ENCODE results near the gene ZP3. TPM values are rescaled to one million over a fixed set of nuclear protein-coding genes. Genes with fewer than 3 reads are reported as not detected.
"Not testable (repeated sequence)": the region's sequence is repeated elsewhere in the genome, so short reads cannot be mapped to it uniquely, and the experiment has no call there.

ZP3 gene
- total RNA-seq, 8 experiments from 2014 or later: 0.22 to 8.8 (median 1.7) TPM; not detected in 1

DNA sequence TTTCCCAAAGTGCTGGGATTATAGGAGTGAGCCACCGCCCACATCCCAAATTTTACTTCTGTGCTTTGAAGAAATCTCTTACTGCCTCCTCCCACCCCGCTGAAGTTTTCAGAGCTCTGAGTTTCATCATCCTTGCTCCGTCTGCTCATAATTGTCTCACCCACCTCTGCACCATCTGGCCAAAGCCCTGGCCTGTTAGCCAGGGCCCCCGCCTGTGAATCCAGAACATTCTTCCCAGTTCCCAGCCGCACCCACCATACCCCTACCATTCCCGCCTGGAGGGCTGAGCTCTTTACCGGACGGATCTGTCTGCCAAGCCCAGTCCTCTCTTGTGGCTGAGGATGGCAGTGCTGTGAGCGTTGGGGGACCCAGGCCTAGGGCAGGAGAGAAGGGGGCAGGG is 29.8 kb upstream of the ZP3 start:
- in situ Hi-C loops (cut with MboI; ENCODE audit: low pct_unique_long_range_greater_than_20kb in 2 of 9, low sequenced_read_pairs in 9 of 9, unreplicated experiment in 9 of 9): no loop called here
- ATAC-seq (replicated peaks in 6 of 8): no peak
- WGBS, 10 experiments: 73 to 100% (median 97%) methylated on average over 1 to 7 of the region's 9 CpGs; no CpG with 5 or more reads in 2 of the 10 experiments

DNA sequence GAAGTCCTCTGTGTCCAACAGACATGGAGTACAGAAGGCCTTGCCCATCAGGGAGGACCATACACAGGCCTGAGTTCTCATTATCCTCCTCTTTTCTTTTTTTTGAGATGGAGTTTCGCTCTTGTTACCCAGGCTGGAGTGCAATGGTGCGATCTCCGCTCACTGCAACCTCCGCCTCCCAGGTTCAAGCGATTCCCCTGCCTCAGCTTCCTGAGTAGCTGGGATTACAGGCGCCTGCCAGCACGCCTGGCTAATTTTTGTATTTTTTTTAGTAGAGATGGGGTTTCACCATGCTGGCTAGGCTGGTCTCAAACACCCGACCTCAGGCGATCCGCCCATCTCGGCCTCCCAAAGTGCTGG is 29.2 kb upstream of the ZP3 start:
- ATAC-seq (replicated peaks in 6 of 8); H3K4me3 ChIP-seq; H3K27ac ChIP-seq; in situ Hi-C loops (cut with MboI; ENCODE audit: low pct_unique_long_range_greater_than_20kb in 2 of 9, low sequenced_read_pairs in 9 of 9, unreplicated experiment in 9 of 9): not testable (repeated sequence)
- WGBS, 10 experiments: 55 to 100% (median 87%) methylated on average over 2 to 7 of the region's 11 CpGs; no CpG with 5 or more reads in 4 of the 10 experiments
- H3K4me1 ChIP-seq (replicated peaks in 1 of 2): peaks cover 3 to 22% of the 10 kb centered on the region in 2 donors

More for the DNA sequence above, 29.8 kb upstream of the ZP3 start:
- Histone ChIP-seq H3K4me3 (no peak overlapping the region), H3K4me1 (replicated peaks in 1 of 2) (peaks cover 3 to 22% of the 10 kb centered on the region in 2 donors), H3K27ac (no peak overlapping the region)

DNA sequence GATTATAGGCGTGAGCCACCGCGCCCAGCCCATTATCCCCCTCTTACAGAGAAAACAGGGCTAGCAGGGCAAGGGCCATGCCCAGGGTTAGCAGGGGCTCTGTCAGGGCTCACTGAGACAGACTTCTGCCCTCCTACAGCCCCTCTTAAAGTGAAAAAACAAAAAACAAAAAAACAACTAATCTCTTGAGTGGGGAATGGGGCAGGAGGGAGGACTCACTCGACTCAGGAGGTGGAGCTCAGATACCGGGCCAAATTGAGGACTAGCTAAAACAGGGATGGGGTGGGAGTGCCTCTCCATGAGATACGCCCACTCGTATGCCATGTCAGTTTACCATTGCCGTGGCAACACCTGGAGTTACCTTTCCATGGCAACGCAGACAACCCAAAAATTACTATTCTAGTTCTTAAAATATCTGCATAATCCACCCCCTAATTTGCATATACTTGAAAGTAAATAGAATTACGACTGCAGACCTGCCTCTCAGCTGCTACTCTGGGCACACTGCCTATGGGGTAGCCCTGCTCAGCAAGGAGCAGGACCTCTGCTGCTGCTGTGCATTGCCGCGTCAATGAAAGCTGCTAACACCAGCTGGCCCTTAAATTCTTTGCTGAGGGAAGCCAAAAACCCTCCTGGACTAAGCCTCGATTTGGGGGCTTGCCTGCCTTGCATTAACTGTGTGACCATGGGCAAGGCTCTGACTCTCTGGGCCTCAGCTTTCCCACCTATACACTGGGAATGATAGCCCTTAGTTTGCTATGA is 28.6 kb upstream of the ZP3 start:
- Histone ChIP-seq H3K27ac (no peak overlapping the region), H3K4me3 (no peak overlapping the region), H3K4me1 (replicated peaks in 1 of 2) (peaks cover 3 to 22% of the 10 kb centered on the region in 2 donors)
- 24 to 70% (median 66%) methylated on average over 2 to 5 of the region's 13 CpGs; no CpG with 5 or more reads in 2 of the 10 experiments for WGBS, 10 experiments
- peak in 2 of 8 experiments; percentile 2 to 62 for ATAC-seq (replicated peaks in 6 of 8)
- in situ Hi-C loops (cut with MboI; ENCODE audit: low pct_unique_long_range_greater_than_20kb in 2 of 9, low sequenced_read_pairs in 9 of 9, unreplicated experiment in 9 of 9): no loop called here

DNA sequence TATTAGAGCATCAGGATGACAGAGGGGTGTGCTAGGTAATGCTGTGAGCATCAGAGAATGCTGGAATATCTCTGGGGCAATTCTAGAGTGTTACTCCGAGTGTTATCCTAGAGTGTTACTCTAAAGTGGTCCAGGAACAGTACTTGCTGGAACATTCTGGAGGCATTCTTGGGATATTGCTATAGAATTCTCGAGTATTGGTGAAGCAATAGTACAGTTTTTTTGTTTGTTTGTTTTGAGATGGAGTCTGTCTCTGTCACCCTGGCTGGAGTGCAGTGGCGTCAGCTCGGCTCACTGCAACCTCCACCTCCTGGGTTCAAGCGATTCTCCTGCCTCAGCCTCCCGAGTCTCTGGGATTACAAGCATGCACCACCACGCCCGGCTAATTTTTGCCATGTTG is 27.9 kb upstream of the ZP3 start:
- H3K4me3 ChIP-seq: no peak overlapping the region
- 17 to 100% (median 89%) methylated on average over 1 to 6 of the region's 8 CpGs; no CpG with 5 or more reads in 1 of the 10 experiments for WGBS, 10 experiments
- H3K27ac ChIP-seq: no peak overlapping the region

DNA sequence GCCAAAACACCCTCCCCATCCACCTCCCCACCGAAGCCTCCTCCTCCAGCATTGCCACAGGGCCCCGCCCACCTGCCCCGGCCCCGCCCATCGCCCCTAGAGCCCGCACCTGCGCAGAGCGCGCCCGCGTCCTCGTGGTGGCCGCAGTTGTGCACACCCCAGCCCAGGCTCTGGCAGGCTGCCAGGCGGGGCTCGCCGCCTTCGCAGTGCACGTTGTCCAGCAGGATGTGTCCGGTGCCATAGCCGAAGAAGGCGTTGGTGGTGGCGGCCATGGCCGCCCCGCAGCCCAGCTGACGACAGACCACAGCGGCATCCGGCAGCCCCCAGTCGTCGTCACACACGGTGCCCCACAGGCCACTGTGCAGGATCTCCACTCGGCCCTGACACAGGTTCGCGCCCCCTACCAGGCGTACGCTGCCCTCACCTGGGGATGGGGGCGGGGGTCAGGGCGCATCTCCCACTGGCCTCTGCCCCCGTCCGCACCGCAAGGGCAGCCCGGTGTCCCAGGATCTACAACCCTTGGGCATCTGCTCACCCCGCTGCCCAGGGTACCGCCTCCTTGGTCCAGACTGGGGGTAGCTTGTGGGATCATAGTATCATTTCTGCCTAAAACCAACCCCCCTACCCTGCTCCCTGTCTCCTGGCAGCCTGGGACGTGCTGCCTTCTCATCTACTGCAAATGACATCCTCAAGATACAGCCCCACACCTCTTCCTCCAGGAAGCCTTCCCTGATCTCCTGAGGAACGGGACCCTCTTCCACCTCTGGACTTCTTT is 27.2 kb upstream of the ZP3 start:
- H3K4me3 ChIP-seq: no peak overlapping the region
- peaks cover 3 to 20% of the 10 kb centered on the region in 2 donors for H3K4me1 ChIP-seq (replicated peaks in 1 of 2)
- 70 to 100% (median 100%) methylated on average over 1 to 3 of the region's 45 CpGs; no CpG with 5 or more reads in 4 of the 10 experiments for WGBS, 10 experiments
- in situ Hi-C loops (cut with MboI; ENCODE audit: low pct_unique_long_range_greater_than_20kb in 2 of 9, low sequenced_read_pairs in 9 of 9, unreplicated experiment in 9 of 9): no loop called here
- H3K27ac ChIP-seq: no peak overlapping the region
- peak in 4 of 8 experiments; percentile 4 to 38 (median 34) for ATAC-seq (replicated peaks in 6 of 8)

More for the DNA sequence above, 27.9 kb upstream of the ZP3 start:
- ATAC-seq (replicated peaks in 6 of 8): no peak
- H3K4me1 ChIP-seq (replicated peaks in 1 of 2): peaks cover 3 to 22% of the 10 kb centered on the region in 2 donors
- in situ Hi-C loops (cut with MboI; ENCODE audit: low pct_unique_long_range_greater_than_20kb in 2 of 9, low sequenced_read_pairs in 9 of 9, unreplicated experiment in 9 of 9): no loop called here

DNA sequence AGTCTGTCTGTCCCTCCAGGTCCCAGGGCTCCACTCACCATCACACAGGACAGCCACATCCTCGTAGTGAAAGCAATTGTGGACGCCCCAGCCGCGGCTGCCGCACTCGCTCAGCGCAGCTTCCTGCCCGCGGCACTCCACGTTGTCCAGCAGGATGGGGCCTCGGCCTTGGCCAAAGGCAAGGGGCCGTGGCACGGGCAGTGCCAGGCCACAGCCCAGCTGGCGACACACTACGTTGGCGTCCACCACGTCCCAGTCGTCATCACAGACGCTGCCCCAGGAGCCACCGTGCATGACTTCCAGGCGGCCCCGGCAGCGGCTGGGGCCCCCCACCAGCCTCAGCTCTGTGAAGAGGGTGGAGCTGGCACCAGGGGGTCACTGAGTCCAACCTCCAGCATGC is 24.5 kb upstream of the ZP3 start:
- H3K27ac ChIP-seq: no peak overlapping the region
- in situ Hi-C loops (cut with MboI; ENCODE audit: low pct_unique_long_range_greater_than_20kb in 2 of 9, low sequenced_read_pairs in 9 of 9, unreplicated experiment in 9 of 9): no loop called here
- no peak overlapping the region for H3K4me3 ChIP-seq
- 90 to 100% (median 95%) methylated on average over 2 to 8 of the region's 23 CpGs; no CpG with 5 or more reads in 6 of the 10 experiments for WGBS, 10 experiments
- H3K4me1 ChIP-seq (replicated peaks in 1 of 2): peaks cover 0 to 14% of the 10 kb centered on the region in 2 donors
- ATAC-seq (replicated peaks in 6 of 8): no peak

DNA sequence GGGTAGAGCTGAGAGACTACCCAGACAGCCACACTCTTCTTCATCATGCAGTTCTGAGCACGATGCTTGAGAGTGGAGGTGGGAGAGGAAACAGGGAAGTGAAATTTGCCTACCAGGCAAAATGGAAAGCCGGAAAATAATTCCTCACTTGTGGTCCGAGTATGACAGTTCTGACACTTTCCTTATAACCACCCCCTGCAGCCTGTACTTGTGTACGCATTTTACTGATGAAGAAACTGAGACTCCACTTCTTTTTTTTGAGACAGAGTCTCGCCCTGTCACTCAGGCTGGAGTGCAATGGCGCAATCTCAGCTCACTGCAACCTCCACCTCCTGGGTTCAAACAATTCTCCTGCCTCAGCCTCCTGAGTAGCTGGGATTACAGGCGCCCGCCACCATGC is 21.7 kb upstream of the ZP3 start:
- 40 to 100% (median 82%) methylated on average over 1 to 6 of the region's 8 CpGs; no CpG with 5 or more reads in 2 of the 10 experiments for WGBS, 10 experiments
- H3K4me1 ChIP-seq (replicated peaks in 1 of 2); ATAC-seq (replicated peaks in 6 of 8); H3K27ac ChIP-seq; H3K4me3 ChIP-seq; in situ Hi-C loops (cut with MboI; ENCODE audit: low pct_unique_long_range_greater_than_20kb in 2 of 9, low sequenced_read_pairs in 9 of 9, unreplicated experiment in 9 of 9): not testable (repeated sequence)

DNA sequence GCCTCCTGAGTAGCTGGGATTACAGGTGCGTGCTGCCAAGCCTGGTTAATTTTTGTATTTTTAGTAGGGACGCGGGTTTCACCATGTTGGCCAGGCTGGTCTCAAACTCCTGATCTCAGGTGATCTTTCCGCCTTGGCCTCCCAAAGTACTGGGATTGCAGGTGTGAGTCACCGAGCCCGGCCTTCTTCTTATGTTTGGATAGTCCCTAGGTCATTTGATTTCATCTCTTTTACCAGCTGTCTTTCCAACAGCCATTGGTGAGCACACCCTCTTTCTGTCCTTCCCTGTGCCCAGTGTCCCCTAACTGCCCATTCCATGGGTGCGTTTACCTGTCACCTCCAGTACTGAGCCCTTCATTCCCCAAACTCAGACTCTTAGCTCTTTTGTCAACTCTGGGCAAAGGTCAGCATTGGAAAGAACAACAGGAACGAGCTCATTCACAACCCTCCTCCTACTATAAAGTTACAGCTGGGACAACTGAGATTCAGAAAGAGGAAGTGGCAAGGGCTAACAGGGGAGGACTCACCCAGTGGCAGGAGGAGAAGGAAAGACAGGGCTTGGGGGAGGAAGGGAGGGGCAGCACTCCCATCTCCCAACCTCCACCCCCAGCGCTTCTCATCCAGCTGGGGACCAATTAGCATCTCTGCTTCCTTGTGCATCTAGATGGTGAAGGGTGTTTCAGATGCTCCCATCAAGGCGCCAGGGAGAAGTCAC is 20.8 kb upstream of the ZP3 start:
- Histone ChIP-seq H3K4me3 (no peak overlapping the region), H3K4me1 (replicated peaks in 1 of 2) (peaks cover 0 to 6% of the 10 kb centered on the region in 2 donors), H3K27ac (no peak overlapping the region)
- in situ Hi-C loops (cut with MboI; ENCODE audit: low pct_unique_long_range_greater_than_20kb in 2 of 9, low sequenced_read_pairs in 9 of 9, unreplicated experiment in 9 of 9): no loop called here
- ATAC-seq (replicated peaks in 6 of 8): no peak
- WGBS, 10 experiments: 72 to 100% (median 86%) methylated on average over 1 to 7 of the region's 10 CpGs; no CpG with 5 or more reads in 3 of the 10 experiments

DNA sequence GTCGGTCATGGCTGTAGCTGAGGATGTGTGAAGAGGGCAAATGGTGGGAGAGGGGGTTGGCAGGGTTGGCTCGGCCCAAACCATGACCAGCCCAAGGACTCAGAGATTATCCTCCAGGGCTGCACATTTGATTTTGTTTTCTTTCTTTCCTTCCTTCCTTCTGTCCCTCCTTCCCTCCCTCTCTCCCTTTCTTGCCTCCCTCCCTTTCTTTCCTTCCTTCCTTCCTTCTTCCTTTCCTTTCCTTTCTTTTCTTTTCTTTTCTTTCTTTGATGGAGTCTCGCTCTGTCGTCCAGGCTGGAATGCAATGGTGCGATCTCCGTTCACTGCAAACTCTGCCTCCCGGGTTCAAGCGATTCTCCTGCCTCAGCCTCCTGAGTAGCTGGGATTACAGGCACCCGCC is 19.0 kb upstream of the ZP3 start:
- H3K27ac ChIP-seq: no peak overlapping the region
- peaks cover 0 to 10% of the 10 kb centered on the region in 2 donors for H3K4me1 ChIP-seq (replicated peaks in 1 of 2)
- no peak overlapping the region for H3K4me3 ChIP-seq
- ATAC-seq (replicated peaks in 6 of 8): no peak
- WGBS, 10 experiments: 73 to 95% (median 90%) methylated on average over 3 to 9 of the region's 9 CpGs
- in situ Hi-C loops (cut with MboI; ENCODE audit: low pct_unique_long_range_greater_than_20kb in 2 of 9, low sequenced_read_pairs in 9 of 9, unreplicated experiment in 9 of 9): no loop called here

DNA sequence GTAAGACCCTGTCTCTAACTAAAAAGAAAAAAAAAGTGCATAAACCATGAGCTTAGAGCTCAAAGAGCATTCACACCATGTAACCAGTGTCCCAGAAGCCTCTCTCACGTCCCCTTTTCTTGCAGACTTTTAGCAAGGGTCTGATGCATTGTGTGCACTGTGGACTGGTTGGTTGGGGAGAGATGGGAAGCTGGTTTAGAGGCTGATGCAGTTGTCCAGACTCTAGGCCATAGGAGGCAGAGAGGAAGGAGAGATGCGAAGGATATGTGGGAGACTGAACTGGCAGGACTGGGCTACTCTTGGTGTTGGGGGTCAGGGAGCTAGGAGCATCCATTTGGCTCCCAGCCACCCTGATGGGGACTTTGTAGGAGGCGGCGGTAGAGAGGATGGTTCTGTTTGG is 17.0 kb upstream of the ZP3 start:
- H3K27ac ChIP-seq: no peak overlapping the region
- in situ Hi-C loops (cut with MboI; ENCODE audit: low pct_unique_long_range_greater_than_20kb in 2 of 9, low sequenced_read_pairs in 9 of 9, unreplicated experiment in 9 of 9): no loop called here
- no peak overlapping the region for H3K4me3 ChIP-seq
- H3K4me1 ChIP-seq (replicated peaks in 1 of 2): peaks cover 0 to 10% of the 10 kb centered on the region in 2 donors
- 17 to 100% (median 78%) methylated on average over 1 of the region's 4 CpGs; no CpG with 5 or more reads in 4 of the 10 experiments for WGBS, 10 experiments
- no peak for ATAC-seq (replicated peaks in 6 of 8)

DNA sequence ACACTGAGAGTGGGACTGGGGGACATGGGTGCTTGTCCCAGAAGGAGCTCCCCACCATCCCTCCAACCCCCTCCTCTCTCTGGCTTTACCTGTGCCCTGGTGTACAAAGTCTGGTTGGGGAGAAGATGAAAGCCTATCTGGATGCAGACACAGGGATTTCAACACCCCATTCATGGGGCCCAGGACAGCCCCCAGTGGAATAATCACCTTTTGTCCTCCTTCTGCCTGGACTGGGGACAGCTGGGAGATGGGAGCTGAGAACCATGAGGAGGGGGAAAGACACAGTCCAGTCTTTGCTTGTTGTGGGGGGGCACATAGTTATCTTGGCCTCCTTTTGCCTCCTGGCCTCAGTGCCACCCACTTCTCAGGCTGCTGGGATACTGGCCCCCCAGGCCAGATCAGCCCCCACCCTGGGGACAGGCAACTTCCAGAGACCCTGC is 16.6 kb upstream of the ZP3 start:
- Histone ChIP-seq H3K27ac (no peak overlapping the region), H3K4me3 (no peak overlapping the region), H3K4me1 (replicated peaks in 1 of 2) (peaks cover 0 to 10% of the 10 kb centered on the region in 2 donors)
- in situ Hi-C loops (cut with MboI; ENCODE audit: low pct_unique_long_range_greater_than_20kb in 2 of 9, low sequenced_read_pairs in 9 of 9, unreplicated experiment in 9 of 9): no loop called here
- no peak for ATAC-seq (replicated peaks in 6 of 8)

DNA sequence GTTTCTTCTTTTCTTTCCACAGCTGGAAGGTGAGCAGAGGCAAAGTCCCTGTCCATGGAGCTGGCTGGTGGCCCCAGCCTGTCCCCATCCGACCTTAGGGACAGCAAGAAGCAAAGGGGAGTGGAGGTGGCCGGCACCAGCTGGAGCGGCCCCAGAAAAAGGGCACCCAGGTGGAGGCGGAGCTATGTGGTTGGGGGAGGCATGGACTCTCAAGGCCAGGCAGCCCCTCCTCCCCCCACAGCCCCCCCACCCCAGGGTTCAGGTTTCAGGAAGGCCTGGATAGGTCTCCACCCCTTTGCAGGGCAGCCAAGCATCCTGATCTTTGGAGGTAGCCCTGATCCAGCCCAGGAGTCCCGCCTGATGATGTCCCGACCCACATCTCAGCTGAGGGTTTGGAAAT is 15.2 kb upstream of the ZP3 start, which contains the start of gene SSC4D:
SSC4D (minus strand) TSS at position 161 of the 400 bp plus-strand sequence. CDS start 5,258 bp downstream, outside the sequence.
- peak in 4 of 8 experiments; percentile 22 to 29 (median 23) for ATAC-seq (replicated peaks in 6 of 8)
- H3K4me3 ChIP-seq: no peak within 1 kb of the TSS

More for the DNA sequence above, 15.2 kb upstream of the ZP3 start, which contains the start of gene SSC4D:
- Histone ChIP-seq H3K4me1 (replicated peaks in 1 of 2) (peaks cover 0 to 10% of the 10 kb centered on the region in 2 donors), H3K27ac (no peak within 1 kb of the TSS)
- WGBS, 10 experiments: 0 to 48% (median 30%) methylated on average over 1 to 3 of the region's 6 CpGs; no CpG with 5 or more reads in 6 of the 10 experiments
- in situ Hi-C loops (cut with MboI; ENCODE audit: low pct_unique_long_range_greater_than_20kb in 2 of 9, low sequenced_read_pairs in 9 of 9, unreplicated experiment in 9 of 9): no loop called here

Data from motor neuron (in vitro differentiated cells).